ENCODE results near the gene CTSA.
A peak's percentile ranks its signal among the peaks of the same experiment; 100 is the strongest.

GRCh38 chr20:45933266-45934045 lies 42.3 kb downstream of the CTSA start:
- TF ChIP-seq YY1 (IDR thresholded peaks at IDR 0.05; ENCODE audit: low read depth) (no peak), TCF12 (IDR thresholded peaks at IDR 0.05; ENCODE audit: low read depth) (no peak), EP300 (IDR thresholded peaks at IDR 0.05; ENCODE audit: borderline replicate concordance) (no peak), TAF1 (IDR thresholded peaks at IDR 0.05; ENCODE audit: low read depth) (peak; percentile 27; the same call in 1 of the 2 replicates), MAX (IDR thresholded peaks at IDR 0.05) (no peak), REST (IDR thresholded peaks at IDR 0.05; ENCODE audit: low read depth) (no peak), EGR1 (IDR thresholded peaks at IDR 0.05) (0 out of 2 replicates have a peak, but pooled peaks have one; percentile 21), RAD21 (IDR thresholded peaks at IDR 0.05; ENCODE audit: low read depth) (no peak), CEBPB (IDR thresholded peaks at IDR 0.05) (no peak), CREB1 (IDR thresholded peaks at IDR 0.05; ENCODE audit: low read depth) (no peak), NFIC (IDR thresholded peaks at IDR 0.05) (peak; percentile 47; the same call in 1 of the 2 replicates), FOXM1 (IDR thresholded peaks at IDR 0.05; ENCODE audit: borderline replicate concordance, low read depth) (no peak), ZBTB7A (IDR thresholded peaks at IDR 0.05; ENCODE audit: low read depth) (no peak)

Data from Ishikawa (cell line).